ENCODE measurements around the gene GMIP.
"Not testable (repeated sequence)": the region's sequence is repeated elsewhere in the genome, so short reads cannot be mapped to it uniquely, and the experiment has no call there.

The GMIP gene

DNA sequence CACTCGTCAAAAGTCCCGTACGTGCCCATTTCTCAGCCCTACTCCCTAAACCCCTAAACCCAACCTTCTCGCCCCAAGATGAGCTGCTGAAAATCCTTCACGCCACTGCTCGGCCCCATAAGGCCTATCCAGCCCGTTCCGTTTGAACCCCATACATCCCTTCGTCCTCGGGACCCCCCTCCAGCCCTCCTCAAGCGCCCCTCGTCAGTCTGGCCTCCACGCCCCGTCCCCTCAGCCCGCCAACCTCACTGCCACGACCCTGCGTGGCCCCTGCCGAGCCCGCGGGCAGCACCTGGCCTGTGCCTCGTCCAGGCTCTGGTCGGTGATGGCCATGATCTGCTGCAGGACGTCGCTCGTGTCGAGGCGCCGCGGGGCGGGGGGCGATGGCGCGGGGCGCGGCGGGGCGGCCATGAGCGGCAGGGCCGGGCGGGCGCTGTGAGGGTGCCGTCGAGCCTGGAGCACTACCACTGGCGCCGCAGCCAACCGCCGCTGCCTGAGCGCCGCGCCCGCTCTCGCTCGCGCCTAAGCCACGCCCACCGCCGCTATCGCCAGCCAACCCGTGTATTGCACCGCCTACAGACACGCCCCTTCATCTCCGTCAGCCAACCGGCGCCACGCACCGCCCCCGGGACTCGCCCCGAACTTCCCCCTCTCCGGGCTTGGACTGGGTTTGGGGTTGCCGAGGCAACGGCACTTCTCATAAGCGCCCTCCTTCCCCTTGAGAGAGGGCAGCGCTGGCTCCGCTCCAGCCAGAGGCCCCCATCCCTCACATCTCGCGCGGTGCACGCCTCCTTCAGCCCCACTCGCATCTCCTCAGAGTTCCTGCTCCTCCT, 25.0 kb downstream of the GMIP start, which contains the start of gene PBX4:
Gene PBX4, minus strand, starts transcription at position 469 of the 833 bp plus-strand sequence. Its CDS starts 58 bp downstream, at position 411.
- TF ChIP-seq, protein P1, sequence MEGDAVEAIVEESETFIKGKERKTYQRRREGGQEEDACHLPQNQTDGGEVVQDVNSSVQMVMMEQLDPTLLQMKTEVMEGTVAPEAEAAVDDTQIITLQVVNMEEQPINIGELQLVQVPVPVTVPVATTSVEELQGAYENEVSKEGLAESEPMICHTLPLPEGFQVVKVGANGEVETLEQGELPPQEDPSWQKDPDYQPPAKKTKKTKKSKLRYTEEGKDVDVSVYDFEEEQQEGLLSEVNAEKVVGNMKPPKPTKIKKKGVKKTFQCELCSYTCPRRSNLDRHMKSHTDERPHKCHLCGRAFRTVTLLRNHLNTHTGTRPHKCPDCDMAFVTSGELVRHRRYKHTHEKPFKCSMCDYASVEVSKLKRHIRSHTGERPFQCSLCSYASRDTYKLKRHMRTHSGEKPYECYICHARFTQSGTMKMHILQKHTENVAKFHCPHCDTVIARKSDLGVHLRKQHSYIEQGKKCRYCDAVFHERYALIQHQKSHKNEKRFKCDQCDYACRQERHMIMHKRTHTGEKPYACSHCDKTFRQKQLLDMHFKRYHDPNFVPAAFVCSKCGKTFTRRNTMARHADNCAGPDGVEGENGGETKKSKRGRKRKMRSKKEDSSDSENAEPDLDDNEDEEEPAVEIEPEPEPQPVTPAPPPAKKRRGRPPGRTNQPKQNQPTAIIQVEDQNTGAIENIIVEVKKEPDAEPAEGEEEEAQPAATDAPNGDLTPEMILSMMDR (IDR thresholded peaks at IDR 0.05; ENCODE audit: insufficient read depth, low read depth, low read length, missing control alignments): no peak
- peak; percentile 93 for DNase-seq (ENCODE audit: low read depth)
- H3K4me3 ChIP-seq (ENCODE audit: low read length): peak within 1 kb of the TSS; percentile 32

DNA sequence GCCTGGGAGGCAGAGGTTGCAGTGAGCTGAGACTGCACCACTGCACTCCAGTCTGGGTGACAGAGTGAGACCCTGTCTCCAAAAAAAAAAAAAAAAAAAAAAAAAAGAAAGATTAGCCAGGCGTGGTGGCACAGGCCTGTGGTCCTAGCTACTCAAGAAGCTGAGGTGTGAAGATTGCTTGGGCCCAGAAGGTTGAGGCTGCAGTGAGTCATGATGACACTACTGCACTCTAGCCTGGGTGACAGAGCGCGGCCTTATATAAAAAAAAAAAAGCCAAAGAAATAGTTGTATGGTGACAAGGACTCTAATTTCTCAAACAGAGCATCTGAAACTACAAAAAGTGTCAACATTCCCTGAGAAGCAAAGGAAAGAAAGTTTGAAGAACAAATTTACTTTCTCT, 28.4 kb downstream of the GMIP start:
- peak; percentile 63 for DNase-seq (ENCODE audit: low read depth)
- H3K4me3 ChIP-seq (ENCODE audit: low read length): no peak overlapping the region
- TF ChIP-seq, protein P1 (IDR thresholded peaks at IDR 0.05; ENCODE audit: insufficient read depth, low read depth, low read length, missing control alignments): no peak

DNA sequence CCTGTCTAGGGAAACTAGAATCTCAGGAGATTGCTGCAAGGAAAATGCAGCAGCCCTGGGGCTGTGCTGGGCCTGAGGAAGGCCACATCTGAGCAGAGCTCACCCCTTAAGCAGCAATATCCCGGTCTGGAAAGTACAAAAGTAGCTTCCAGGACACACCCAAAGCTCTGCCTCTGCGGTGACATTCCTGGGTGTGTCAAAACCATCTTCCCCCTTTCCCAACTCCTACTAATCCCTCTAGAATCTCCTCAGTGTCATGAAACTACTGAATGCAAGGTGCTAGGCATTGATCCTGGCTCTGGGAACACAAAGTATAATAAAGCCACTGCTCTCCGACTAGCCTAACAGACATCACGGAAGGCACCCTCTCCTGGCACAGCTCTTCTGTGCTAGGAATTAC, 30.0 kb downstream of the GMIP start:
- H3K4me3 ChIP-seq (ENCODE audit: low read length): no peak overlapping the region
- peak; percentile 71 for DNase-seq (ENCODE audit: low read depth)
- TF ChIP-seq, protein P1 (IDR thresholded peaks at IDR 0.05; ENCODE audit: insufficient read depth, low read depth, low read length, missing control alignments): no peak

DNA sequence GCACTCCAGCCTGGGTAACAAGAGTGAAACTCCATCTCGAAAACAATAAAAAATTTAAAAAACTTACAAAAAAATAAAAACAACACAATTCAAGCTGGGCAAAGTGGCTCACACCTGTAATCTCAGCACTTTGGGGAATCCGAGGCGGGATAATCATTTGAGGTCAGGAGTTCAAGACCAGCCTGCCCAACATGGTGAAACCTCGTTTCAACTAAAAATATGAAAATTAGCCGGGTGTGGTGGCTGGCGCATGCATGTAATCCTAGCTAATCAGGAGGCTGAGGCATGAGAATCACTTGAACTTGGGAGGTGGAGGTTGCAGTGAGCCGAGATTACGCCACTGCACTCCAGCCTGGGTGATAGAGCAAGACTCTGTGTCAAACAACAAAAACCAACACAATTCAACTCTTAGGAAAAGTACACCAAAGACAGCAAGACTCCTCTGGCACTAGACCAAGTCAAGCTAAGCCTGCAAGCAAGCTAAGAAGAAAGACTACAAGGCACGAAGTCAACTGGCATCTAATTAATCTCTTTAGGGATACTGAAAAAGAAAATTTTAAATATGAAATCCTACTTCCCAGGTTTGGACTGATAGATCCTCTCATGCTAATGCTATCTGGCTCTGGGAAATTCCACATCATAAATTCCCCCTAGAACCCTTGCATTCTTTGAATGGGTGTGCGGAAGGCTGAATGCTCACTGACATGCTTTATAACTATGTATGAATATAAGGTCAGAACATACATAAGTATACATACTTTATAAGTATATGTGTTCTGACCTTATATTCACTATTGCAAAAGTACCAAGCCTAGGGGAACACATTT, 32.9 kb downstream of the GMIP start:
- H3K4me3 ChIP-seq (ENCODE audit: low read length): no peak overlapping the region
- TF ChIP-seq, protein P1 (IDR thresholded peaks at IDR 0.05; ENCODE audit: insufficient read depth, low read depth, low read length, missing control alignments): no peak
- no peak for DNase-seq (ENCODE audit: low read depth)

DNA sequence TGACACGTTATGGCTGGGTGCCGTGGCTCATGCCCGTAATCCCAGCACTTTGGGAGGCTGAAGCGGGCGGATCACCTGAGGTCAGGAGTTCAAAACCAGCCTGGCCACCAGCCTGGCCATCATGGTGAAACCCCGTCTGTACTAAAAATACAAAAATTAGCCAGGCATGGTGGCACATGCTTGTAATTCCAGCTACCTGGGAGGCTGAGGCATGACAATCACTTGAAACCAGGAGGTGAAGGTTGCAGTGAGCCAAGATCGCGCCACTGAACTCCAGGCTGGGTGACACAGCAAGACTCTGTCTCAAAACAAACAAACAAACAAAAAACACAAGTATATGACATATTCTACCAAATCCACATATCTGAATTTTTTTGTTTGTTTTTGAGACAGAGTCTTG, 36.8 kb downstream of the GMIP start:
- not testable (repeated sequence) for H3K4me3 ChIP-seq (ENCODE audit: low read length); DNase-seq (ENCODE audit: low read depth)

DNA sequence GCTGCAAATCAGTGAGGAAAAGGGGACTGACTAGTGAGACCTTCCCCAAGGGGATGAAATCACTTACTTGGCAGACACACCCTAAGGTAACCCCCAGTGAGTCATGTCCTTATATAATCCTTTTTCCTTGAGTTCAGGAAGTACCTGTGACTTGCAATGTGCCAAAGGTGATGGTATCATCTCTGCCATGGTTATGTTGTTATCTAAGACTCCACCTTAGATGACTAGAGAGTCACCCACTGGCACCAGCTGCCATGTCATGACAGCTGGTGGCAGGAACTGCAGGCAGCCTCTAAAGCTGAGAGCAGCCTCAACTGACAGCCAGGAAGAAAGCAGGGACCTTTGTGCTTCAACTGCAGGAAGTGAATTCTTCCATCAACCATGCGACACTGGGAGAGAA, 37.4 kb downstream of the GMIP start:
- peak; percentile 97 for DNase-seq (ENCODE audit: low read depth)
- TF ChIP-seq, protein P1 (IDR thresholded peaks at IDR 0.05; ENCODE audit: insufficient read depth, low read depth, low read length, missing control alignments): no peak
- no peak overlapping the region for H3K4me3 ChIP-seq (ENCODE audit: low read length)

DNA sequence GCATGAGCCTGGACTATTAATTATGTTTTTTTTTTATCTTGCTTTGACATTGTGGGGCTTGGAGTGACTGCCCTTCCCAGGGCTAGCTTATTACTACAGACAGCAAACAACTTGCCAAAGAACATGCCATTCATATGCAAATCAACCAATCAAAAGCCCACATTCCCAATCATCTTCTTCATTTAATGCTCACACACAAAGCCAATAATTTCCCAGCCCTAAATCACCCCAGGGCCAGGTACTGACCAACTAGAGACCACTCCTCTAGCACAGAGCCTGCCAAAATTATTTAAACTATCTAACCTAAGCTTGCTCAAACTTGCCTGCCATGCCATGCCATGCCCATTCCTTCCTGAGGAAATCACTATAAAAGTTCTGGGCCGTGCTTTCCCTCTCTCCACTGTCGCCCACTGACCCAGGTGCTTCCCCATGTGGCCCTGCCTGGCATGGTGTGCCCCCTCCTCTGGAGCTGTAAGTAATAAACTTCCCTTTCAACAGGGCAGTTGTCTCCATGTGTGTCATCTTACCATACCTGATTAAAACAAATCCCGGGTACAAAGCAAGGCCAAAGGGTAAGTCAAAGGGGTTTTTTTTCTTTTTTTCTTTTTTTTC, 40.6 kb downstream of the GMIP start:
- no peak overlapping the region for H3K4me3 ChIP-seq (ENCODE audit: low read length)
- DNase-seq (ENCODE audit: low read depth): peak; percentile 50
- TF ChIP-seq, protein P1 (IDR thresholded peaks at IDR 0.05; ENCODE audit: insufficient read depth, low read depth, low read length, missing control alignments): peak; percentile 12

All from epithelial cell of esophagus (primary cell).